Stimulated activated naive B cell treated with anti-CD40 and anti-IgM and Interleukin-4, amounts not matched to agents 10 μg/mL and 1 μg/mL and 100 μg/mL, for 72 hours (primary cell): ENCODE results near the gene CCS.

ENCODE experiments used
- ATAC-seq, 2 donors: fragments of 150-1000 bp; cut with Tn5 transposase; replicated peaks; 2 replicates each; pipeline ENCODE4 v1.10.0; 2021; ENCODE audit warnings: moderate library complexity in 1 of 2
- DNase-seq: peaks from one replicate; pipeline ENCODE4 v3.0.0; 2021
- H3K27ac Mint-ChIP-seq: one replicate; pipeline ENCODE4 v1.8.0; 2022; ENCODE audit warnings: mild to moderate bottlenecking, mixed read lengths
- H3K27me3 Mint-ChIP-seq, 2 donors: one replicate each; pipeline ENCODE4 v1.8.0; 2022; ENCODE audit warnings: mixed read lengths in 2 of 2
- H3K36me3 Mint-ChIP-seq, 2 donors: one replicate each; pipeline ENCODE4 v1.8.0; 2022; ENCODE audit warnings: mixed read lengths in 2 of 2, mild to moderate bottlenecking in 1 of 2
- H3K4me1 Mint-ChIP-seq, 2 donors: one replicate each; pipeline ENCODE4 v1.8.0; 2022; ENCODE audit warnings: mixed read lengths in 2 of 2, mild to moderate bottlenecking in 1 of 2
- H3K4me3 Mint-ChIP-seq, 2 donors: one replicate each; pipeline ENCODE4 v1.8.0; 2022; ENCODE audit warnings: mild to moderate bottlenecking in 2 of 2, mixed read lengths in 2 of 2, moderate library complexity in 1 of 2
- H3K9me3 Mint-ChIP-seq, 2 donors: one replicate each; pipeline ENCODE4 v1.8.0; 2022; ENCODE audit warnings: mixed read lengths in 2 of 2, mild to moderate bottlenecking in 1 of 2

CCS gene

DNA sequence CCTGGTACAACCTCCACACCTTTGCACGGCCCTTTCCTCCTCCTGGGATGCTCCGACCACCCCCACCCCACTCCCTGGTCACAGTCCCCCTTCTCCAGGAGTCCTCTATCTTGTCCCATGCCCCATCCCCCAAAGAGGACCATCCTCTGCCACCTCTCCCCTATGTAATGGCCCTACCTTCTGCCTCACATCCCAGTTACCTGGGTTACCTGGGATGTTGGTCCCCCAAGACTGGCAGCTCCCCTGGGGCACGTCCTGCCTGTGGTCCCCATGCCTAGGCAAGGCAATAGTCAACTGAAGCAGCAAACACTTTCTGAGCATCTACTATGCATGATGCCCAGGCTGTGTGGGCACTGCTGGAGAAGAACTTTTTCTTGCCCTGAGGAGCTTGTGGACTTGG is 37.6 kb upstream of the CCS start:
- no peaks in the 10 kb centered on the region for H3K9me3 Mint-ChIP-seq
- H3K4me1 Mint-ChIP-seq, result peaks cover 3 to 10% of the 10 kb centered on the region in 2 donors
- no peaks in the 10 kb centered on the region for H3K36me3 Mint-ChIP-seq
- no peak for DNase-seq
- no peak for ATAC-seq
- no peak overlapping the region for H3K4me3 Mint-ChIP-seq
- H3K27ac Mint-ChIP-seq, result peak overlapping the region; percentile 66
- peaks cover 30 to 44% of the 10 kb centered on the region in 2 donors for H3K27me3 Mint-ChIP-seq

DNA sequence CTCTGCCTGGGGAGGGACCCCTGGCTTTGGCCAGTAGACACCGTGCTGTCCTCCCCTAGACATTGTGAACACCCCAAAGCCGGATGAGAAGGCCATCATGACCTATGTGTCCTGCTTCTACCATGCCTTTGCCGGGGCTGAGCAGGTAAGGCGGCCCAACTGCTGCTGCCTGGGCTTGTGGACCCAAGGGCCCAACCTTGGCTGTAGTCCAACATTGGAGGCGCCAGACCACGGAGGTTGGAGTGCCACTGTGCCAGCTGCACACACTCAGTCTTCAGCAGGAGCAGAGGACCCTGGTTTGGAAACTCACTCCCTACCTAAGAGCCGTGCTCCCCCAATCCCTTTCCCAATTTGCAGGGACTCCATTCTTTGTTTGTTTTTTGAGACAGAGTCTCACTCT is 36.9 kb upstream of the CCS start:
- H3K4me1 Mint-ChIP-seq, result peaks cover 3 to 10% of the 10 kb centered on the region in 2 donors
- H3K27ac Mint-ChIP-seq, result no peak overlapping the region
- no peak overlapping the region for H3K4me3 Mint-ChIP-seq
- H3K27me3 Mint-ChIP-seq, result peaks cover 30 to 45% of the 10 kb centered on the region in 2 donors
- H3K36me3 Mint-ChIP-seq, result no peaks in the 10 kb centered on the region
- ATAC-seq (no peak), DNase-seq (no peak)
- H3K9me3 Mint-ChIP-seq, result no peaks in the 10 kb centered on the region

DNA sequence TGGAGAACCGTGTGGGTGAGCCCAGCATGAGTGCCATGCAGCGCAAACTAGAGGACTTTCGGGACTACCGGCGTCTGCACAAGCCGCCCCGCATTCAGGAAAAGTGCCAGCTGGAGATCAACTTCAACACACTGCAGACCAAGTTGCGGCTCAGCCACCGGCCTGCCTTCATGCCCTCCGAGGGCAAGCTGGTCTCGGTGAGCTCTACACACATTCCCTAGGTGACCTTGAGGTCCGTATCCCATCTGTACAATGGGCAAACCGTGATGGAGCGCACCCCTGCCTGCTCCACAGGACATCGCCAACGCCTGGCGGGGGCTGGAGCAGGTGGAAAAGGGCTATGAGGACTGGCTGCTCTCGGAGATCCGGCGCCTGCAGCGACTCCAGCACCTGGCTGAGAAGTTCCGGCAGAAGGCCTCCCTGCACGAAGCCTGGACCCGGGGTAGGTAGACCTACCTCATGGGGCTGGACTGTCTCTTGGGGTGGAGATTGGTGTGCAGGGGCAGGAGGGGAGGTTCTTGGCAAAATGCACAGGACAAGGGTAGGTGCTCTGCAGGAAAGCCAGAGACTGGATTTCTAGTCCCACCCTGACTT is 35.2 kb upstream of the CCS start:
- Mint-ChIP-seq H3K27ac (no peak overlapping the region), H3K4me1 (peaks cover 3 to 10% of the 10 kb centered on the region in 2 donors), H3K9me3 (no peaks in the 10 kb centered on the region), H3K27me3 (peaks cover 30 to 45% of the 10 kb centered on the region in 2 donors), H3K4me3 (no peak overlapping the region), H3K36me3 (no peaks in the 10 kb centered on the region)
- DNase-seq (no peak), ATAC-seq (no peak)

DNA sequence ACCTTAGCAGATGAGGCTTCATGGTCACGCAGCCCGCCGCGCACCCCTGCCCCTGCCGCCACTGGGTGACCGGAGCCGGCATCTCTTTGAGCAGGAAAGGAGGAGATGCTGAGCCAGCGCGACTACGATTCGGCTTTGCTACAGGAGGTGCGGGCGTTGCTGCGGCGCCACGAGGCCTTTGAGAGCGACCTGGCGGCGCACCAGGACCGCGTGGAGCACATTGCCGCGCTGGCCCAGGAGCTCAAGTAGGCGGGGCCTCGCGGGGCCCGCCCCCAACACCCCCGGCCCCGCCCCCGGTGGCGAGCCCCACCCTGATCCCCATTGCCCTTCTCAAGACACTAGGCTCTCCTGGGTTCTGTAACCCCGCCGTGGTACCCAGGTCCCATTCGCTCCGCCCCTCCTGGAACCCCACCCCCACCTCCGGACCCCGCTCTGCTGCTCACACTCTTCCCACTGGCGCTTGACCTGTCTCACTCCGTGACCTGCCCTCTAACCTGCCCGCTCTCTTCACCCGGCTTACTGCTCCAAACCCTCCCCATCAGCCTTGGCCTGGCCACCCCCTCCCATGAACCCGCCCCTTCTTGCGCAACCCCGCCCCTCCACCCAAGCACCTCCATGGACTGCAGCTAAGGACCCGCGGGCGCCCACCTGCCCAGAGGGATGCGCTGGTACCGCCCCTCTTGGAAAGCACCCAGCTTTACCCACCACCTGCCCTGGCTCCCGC is 33.7 kb upstream of the CCS start:
- H3K9me3 Mint-ChIP-seq, result no peaks in the 10 kb centered on the region
- H3K4me3 Mint-ChIP-seq, result peak overlapping the region in 1 of 2 donors; percentile 11
- no peak for DNase-seq

DNA sequence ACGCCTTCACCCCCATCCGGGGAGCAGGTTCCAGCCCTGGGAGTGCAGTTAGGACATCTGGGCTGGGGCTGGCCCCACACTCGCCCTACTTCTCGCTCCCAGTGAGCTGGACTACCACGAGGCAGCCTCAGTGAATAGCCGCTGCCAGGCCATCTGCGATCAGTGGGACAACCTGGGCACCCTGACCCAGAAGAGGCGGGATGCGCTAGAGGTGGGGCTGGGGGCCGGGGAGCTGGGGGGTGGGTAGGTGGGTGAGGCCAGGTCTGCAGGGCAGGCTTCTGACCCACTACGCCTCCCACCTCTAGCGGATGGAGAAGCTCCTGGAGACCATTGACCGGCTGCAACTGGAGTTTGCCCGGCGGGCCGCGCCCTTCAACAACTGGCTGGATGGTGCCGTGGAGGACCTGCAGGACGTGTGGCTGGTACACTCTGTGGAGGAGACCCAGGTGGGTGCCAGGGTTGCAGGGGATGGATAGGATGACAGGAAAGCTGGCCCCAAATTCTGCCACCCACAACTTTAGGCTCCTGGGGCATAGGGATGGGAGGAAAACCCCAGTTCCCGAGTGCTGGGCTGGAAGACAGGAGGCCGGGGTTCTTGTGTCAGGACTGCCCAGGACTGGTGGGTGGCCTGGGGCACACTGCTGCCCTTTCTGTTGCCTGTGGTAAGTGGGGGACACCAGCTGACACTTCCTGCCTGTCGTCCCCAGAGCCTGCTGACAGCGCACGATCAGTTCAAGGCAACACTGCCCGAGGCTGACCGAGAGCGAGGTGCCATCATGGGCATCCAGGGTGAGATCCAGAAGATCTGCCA is 32.9 kb upstream of the CCS start:
- no peak for ATAC-seq
- Mint-ChIP-seq H3K9me3 (no peaks in the 10 kb centered on the region), H3K36me3 (no peaks in the 10 kb centered on the region), H3K27me3 (peaks cover 30 to 44% of the 10 kb centered on the region in 2 donors), H3K4me1 (peaks cover 3 to 10% of the 10 kb centered on the region in 2 donors), H3K4me3 (no peak overlapping the region), H3K27ac (no peak overlapping the region)
- DNase-seq, result no peak

More for the DNA sequence above, 33.7 kb upstream of the CCS start:
- Mint-ChIP-seq H3K36me3 (no peaks in the 10 kb centered on the region), H3K27ac (no peak overlapping the region), H3K27me3 (peaks cover 30 to 45% of the 10 kb centered on the region in 2 donors), H3K4me1 (peaks cover 3 to 10% of the 10 kb centered on the region in 2 donors)
- ATAC-seq, result peak; percentile 51 to 61

DNA sequence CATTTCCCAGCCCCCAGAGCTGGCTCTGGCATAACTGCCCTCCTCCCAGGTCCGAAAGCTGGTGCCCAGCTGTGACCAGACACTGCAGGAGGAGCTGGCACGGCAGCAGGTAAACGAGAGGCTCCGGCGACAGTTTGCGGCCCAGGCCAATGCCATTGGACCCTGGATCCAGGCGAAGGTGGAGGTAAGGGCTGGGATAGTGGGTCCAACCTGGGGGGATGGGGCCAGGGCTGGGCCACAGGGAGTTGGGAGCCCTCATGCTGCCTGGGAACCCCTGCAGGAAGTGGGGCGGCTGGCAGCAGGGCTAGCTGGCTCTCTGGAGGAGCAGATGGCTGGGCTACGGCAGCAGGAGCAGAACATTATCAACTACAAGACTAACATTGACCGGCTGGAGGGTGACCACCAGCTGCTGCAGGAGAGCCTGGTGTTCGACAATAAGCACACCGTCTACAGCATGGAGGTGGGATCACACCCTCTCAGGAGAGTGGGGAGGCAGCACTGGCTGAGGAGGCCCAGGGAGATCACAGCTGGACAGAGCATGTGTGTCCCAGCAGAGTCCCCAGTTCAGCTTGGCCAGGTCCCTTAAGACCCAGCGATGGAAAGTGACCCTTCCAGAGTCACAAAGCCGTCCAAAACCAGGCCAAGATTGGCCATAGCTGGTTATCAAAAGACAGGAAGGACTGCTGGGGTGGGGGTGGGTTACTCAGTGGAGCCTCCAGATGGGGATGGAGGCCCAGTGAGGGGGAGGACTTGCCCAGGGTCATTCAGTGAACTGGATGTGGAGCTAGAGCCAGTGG is 31.6 kb upstream of the CCS start:
- Mint-ChIP-seq H3K27me3 (peaks cover 25 to 42% of the 10 kb centered on the region in 2 donors), H3K27ac (no peak overlapping the region), H3K4me3 (no peak overlapping the region), H3K9me3 (no peaks in the 10 kb centered on the region), H3K36me3 (no peaks in the 10 kb centered on the region), H3K4me1 (peaks cover 3 to 10% of the 10 kb centered on the region in 2 donors)
- ATAC-seq (no peak), DNase-seq (no peak)

DNA sequence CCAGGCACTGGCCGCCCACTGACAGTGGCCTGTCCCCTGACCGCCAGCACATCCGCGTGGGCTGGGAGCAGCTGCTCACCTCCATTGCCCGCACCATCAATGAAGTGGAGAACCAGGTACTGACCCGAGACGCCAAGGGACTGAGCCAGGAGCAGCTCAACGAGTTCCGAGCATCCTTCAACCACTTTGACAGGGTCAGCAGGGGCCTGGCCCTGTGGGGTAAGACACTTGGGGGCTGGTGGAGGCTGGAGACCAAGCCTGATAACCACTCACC is 31.1 kb upstream of the CCS start:
- no peak overlapping the region for H3K27ac Mint-ChIP-seq
- peaks cover 3 to 10% of the 10 kb centered on the region in 2 donors for H3K4me1 Mint-ChIP-seq
- peaks cover 28 to 42% of the 10 kb centered on the region in 2 donors for H3K27me3 Mint-ChIP-seq
- no peak overlapping the region for H3K4me3 Mint-ChIP-seq
- DNase-seq, result no peak
- H3K9me3 Mint-ChIP-seq, result no peaks in the 10 kb centered on the region
- H3K36me3 Mint-ChIP-seq, result no peaks in the 10 kb centered on the region
- ATAC-seq, result no peak

DNA sequence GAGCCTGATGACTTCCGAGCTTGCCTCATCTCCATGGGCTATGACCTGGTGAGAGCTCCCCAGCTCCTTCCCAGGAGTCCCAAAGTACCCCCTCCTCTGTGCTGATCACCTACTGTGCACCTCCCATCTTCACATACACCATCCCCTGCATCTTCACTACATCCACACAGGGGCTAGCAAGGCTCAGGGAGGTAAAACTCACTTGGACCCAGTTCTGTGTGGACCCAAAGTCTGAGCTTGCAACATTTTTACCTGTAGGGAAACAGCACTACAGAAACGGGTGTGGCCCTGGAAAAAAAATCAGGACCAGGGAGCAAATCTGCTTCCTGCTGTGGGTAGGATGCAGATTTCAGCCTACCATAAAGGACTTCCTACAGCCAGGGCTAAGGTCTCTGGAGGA is 30.7 kb upstream of the CCS start:
- Mint-ChIP-seq H3K27ac (no peak overlapping the region), H3K27me3 (peaks cover 29 to 42% of the 10 kb centered on the region in 2 donors), H3K36me3 (no peaks in the 10 kb centered on the region), H3K4me3 (no peak overlapping the region), H3K4me1 (peaks cover 3 to 10% of the 10 kb centered on the region in 2 donors), H3K9me3 (no peaks in the 10 kb centered on the region)
- DNase-seq, result no peak
- ATAC-seq, result no peak

DNA sequence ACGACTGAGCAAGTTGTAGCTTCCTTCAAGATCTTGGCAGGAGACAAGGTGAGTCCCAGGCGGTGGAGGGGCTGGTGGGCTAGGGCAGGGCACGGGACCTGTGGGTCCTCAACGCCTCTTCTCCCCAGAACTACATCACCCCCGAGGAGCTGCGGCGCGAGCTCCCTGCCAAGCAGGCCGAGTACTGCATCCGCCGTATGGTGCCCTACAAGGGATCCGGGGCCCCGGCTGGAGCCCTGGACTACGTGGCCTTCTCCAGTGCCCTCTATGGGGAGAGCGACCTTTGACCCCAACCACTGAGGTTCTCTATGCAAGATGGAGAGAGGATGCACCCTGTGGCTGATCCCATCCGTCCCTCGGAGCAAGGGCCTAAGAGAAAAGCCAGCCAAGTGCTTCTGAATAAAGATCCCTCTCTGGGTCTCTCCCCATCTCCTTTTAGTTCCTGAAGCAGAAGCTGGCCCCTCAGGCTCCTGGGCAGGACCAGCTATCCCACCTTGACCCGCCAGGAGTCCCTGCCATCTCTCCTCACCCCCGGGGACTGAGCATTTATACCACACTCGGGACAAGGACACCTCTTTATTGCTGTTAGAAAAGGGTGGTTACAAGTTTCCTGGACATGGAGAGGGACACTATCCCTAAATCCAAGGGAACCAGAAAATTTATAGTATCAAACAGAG is 29.9 kb upstream of the CCS start:
- Mint-ChIP-seq H3K27ac (no peak overlapping the region), H3K4me1 (peaks cover 7 to 14% of the 10 kb centered on the region in 2 donors)

DNA sequence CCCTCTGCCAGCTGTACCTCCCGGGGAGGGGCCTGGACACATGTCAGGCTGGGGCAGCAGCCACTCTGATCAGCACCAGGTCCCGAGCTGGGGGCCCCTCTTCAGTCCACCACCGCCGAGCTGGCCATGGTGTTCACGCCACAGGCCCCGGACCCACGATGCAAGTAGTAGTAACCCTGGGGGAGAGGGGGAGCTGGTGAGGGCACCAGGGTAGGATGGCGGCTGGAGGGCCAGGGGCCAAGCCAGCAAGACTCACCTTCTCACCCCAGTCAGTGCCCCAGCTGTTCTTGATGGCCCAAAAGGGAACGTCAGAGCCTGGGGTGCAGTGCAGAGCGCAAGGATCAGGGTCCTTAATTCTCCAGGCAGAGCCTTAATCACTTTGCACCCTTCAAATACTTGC is 29.2 kb upstream of the CCS start:
- H3K9me3 Mint-ChIP-seq, result no peaks in the 10 kb centered on the region
- DNase-seq (no peak), ATAC-seq (no peak)
- H3K4me1 Mint-ChIP-seq, result peaks cover 10 to 17% of the 10 kb centered on the region in 2 donors
- H3K4me3 Mint-ChIP-seq, result no peak overlapping the region
- no peaks in the 10 kb centered on the region for H3K36me3 Mint-ChIP-seq
- H3K27me3 Mint-ChIP-seq, result peaks cover 16 to 40% of the 10 kb centered on the region in 2 donors
- H3K27ac Mint-ChIP-seq, result no peak overlapping the region

More for the DNA sequence above, 29.9 kb upstream of the CCS start:
- ATAC-seq, result no peak
- no peaks in the 10 kb centered on the region for H3K9me3 Mint-ChIP-seq
- no peak for DNase-seq
- H3K4me3 Mint-ChIP-seq, result no peak overlapping the region
- H3K36me3 Mint-ChIP-seq, result no peaks in the 10 kb centered on the region
- peaks cover 24 to 42% of the 10 kb centered on the region in 2 donors for H3K27me3 Mint-ChIP-seq

DNA sequence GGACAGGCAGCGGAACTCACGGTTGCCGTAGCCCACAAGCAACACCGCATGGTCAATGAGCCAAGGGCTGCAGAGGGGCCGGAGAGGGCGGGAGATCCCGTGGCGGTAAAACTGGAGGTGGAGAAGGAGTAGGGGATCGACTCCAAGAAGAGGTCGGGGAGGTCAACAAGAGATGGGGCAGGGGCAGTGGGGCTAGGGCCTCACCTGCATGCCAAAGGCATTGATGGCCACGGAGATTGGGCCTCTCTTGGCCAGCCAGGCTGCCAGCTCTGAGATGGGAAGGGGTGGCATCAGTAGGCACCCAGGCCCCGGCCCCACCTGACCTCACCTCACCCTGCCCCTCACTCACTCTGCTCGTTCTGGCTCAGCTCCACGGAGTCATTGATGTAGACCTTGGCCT is 28.4 kb upstream of the CCS start:
- H3K36me3 Mint-ChIP-seq, result no peaks in the 10 kb centered on the region
- H3K4me1 Mint-ChIP-seq, result peaks cover 9 to 11% of the 10 kb centered on the region in 2 donors
- H3K27me3 Mint-ChIP-seq, result peaks cover 11 to 37% of the 10 kb centered on the region in 2 donors
- DNase-seq (no peak), ATAC-seq (no peak)
- no peaks in the 10 kb centered on the region for H3K9me3 Mint-ChIP-seq
- H3K4me3 Mint-ChIP-seq, result no peak overlapping the region
- no peak overlapping the region for H3K27ac Mint-ChIP-seq

DNA sequence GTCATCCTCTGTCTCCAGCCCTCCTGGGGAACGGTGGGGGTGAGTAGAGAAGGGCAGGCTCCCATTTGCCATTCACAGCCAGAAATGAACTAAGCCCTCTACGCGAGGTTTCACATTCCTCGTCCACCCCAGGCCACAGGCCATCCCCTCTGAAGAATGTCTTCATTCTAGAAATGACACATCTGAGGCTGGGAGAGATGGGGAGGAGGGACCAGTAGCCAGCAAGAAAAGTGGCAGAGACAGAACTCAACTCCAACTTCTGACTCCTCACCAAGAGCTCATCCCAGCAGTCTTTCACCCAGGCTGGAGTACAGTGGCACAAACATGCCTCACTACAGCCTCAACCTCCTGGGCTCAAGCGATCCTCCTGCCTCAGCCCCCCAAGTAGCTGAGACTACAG is 28.0 kb upstream of the CCS start:
- Mint-ChIP-seq H3K27me3 (peaks cover 10 to 33% of the 10 kb centered on the region in 2 donors), H3K4me1 (peaks cover 9 to 11% of the 10 kb centered on the region in 2 donors), H3K27ac (no peak overlapping the region)

DNA sequence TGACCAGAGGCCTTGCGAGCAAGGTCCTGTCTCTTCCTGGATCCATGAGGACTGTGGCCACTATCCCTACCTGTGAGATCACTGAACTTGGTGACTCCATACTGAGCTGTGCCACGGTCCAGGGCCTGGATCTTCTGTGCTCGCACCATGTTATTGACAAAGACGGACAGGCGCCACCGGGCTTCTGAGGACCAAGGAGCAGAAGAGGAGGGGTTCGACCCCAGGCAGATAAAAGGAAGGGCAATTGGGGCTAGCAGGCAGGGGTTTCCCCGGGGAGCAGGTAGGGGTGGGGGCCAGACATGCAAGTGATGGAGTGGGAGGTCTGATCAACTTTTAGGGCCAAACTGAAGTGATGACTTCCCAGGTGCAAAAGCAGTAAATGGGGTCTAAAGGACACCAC is 26.8 kb upstream of the CCS start:
- Mint-ChIP-seq H3K4me1 (peaks cover 10 to 11% of the 10 kb centered on the region in 2 donors), H3K4me3 (no peak overlapping the region), H3K36me3 (no peaks in the 10 kb centered on the region), H3K27ac (no peak overlapping the region), H3K9me3 (no peaks in the 10 kb centered on the region), H3K27me3 (peaks cover 18 to 27% of the 10 kb centered on the region in 2 donors)
- DNase-seq, result no peak
- ATAC-seq, result no peak

More for the DNA sequence above, 28.0 kb upstream of the CCS start:
- Mint-ChIP-seq H3K4me3 (no peak overlapping the region), H3K9me3 (no peaks in the 10 kb centered on the region), H3K36me3 (no peaks in the 10 kb centered on the region)
- DNase-seq (no peak), ATAC-seq (no peak)

DNA sequence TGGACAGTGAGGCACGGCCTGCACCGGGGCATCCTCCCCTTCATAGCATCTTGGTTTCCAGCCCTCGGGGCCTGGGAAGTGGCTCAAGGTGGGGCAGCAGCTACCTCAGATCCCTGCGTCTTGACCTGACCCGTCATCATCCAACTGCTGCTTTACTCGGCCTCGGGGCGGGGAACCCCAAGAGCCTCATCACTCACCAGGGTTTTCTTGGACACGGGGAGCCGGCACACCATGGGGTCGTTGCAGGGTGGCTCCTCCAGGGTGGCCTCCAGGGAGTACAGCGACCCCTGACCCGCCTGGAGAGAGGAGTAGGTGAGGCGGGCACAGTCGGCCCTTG is 25.2 kb upstream of the CCS start:
- Mint-ChIP-seq H3K4me1 (peaks cover 10 to 11% of the 10 kb centered on the region in 2 donors), H3K27ac (no peak overlapping the region)
- no peak for ATAC-seq

More for the DNA sequence above, 25.2 kb upstream of the CCS start:
- Mint-ChIP-seq H3K36me3 (no peaks in the 10 kb centered on the region), H3K4me3 (peak overlapping the region; percentile 78 to 81), H3K9me3 (no peaks in the 10 kb centered on the region), H3K27me3 (peaks cover 18 to 27% of the 10 kb centered on the region in 2 donors)
- no peak for DNase-seq
